Bronchial epithelial cell (primary cell): ENCODE results near the gene C2CD4A. TPM values are rescaled to one million over a fixed set of nuclear protein-coding genes. Genes with fewer than 3 reads are reported as not detected.
A peak's percentile ranks its signal among the peaks of the same experiment; 100 is the strongest.

Source experiments
- DNase-seq: peaks from one replicate; pipeline ENCODE4 v3.0.0-alpha.2; 2010; ENCODE audit warnings: low read depth
- FAIRE-seq: peaks from 2 replicates; lab custom pipeline; 2011; peaks lifted over from hg19 to GRCh38; lab: Jason Lieb, UNC
- H3K27me3 ChIP-seq: 2 replicates; pipeline ENCODE4 v1.5.1; 2011; ENCODE audit warnings: low read length; ENCODE audit not compliant: control insufficient read depth, insufficient read depth
- H3K36me3 ChIP-seq: 2 replicates; pipeline ENCODE4 v1.5.1; 2011; ENCODE audit warnings: low read length; ENCODE audit not compliant: control insufficient read depth, insufficient read depth
- H3K4me3 ChIP-seq: 2 replicates; pipeline ENCODE4 v1.5.1; 2011; ENCODE audit warnings: mild to moderate bottlenecking, low read depth, low read length, control low read depth
- CTCF ChIP-seq: IDR thresholded peaks from 2 replicates; pipeline ENCODE4 v1.5.1; 2011; ENCODE audit warnings: mild to moderate bottlenecking, moderate library complexity, low read length, control low read depth, inconsistent platforms; ENCODE audit not compliant: insufficient read depth, severe bottlenecking
- total RNA-seq: library from RNA; depleted of rRNA; stranded (reverse); fragments of >200 nt; gene quantifications from 2 replicates; pipeline ENCODE4 v1.2.1, GENCODE V29; 2014

C2CD4A gene
- total RNA-seq, 1 donor from 2014 or later: 0.53 TPM

DNA sequence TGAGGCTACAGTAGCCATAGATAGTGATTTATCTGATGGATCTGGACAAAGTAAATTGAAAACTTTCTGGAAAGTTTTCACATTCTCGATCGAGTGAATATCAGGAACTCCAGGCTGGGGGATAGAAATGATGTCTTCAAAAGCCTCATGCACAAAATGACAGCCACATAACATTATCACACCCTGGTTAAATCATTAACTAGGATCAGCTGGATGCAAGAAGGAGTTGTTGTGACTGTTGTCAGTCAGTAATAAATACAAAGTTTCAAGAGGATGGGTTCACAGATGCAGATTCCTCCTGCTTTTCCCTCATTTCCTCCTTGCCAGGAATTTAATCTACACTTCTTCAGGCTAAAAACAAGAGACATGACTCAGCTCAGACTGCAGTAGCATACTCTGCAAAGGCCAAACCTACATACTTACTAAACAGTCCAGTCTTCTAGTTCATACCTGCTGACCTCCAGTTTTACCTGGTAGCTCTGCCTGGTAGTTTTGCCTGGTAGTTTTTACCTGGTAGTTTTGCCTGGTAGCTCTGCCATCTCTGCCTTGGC lies 40.9 kb downstream of the C2CD4A start:
- no peaks in the 10 kb centered on the region for H3K36me3 ChIP-seq
- H3K4me3 ChIP-seq: no peak overlapping the region
- DNase-seq (peak; percentile 54), FAIRE-seq (no peak)
- no peaks in the 10 kb centered on the region for H3K27me3 ChIP-seq
- no peak for TF ChIP-seq CTCF

DNA sequence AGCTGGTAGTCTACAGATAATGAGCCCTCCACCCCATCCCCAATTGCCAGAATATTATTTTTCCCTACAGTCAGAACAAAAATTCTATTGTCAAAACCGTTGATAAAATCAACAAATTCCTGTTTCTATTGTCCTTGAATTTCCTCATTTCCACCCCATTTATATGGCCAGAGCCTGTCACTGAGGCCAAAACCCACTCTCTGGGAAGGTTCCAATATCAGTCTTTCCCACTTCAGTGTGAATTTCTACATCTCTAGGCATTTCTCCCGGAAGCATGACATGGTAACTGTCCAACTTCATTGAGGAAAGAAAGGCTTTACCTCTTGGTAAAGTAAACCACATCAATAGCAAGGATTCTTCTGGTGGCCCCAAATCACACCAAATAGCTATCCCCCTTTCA lies 41.6 kb downstream of the C2CD4A start:
- H3K27me3 ChIP-seq: no peaks in the 10 kb centered on the region
- DNase-seq (no peak), FAIRE-seq (no peak)
- H3K4me3 ChIP-seq: no peak overlapping the region
- TF ChIP-seq CTCF: no peak
- H3K36me3 ChIP-seq: no peaks in the 10 kb centered on the region

DNA sequence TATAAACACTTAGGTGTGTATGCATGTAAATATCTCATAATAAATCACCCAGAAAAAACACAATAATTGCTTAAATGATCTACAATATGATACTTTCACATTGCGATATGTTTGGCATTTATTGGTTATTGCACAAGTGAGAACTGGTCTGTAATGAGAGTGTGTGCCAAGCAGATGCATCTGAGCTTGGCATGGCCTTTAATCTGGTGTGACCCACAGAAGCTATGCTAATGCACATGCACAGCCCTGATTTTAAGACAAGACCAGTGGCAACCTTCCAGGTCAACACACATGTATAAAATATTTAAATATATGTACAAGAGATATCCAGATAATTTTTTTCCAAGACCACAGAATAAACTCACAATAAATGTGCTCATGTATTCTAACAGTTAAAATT lies 42.7 kb downstream of the C2CD4A start:
- DNase-seq (no peak), FAIRE-seq (no peak)
- TF ChIP-seq CTCF: no peak
- no peaks in the 10 kb centered on the region for H3K27me3 ChIP-seq
- H3K4me3 ChIP-seq: no peak overlapping the region
- H3K36me3 ChIP-seq: no peaks in the 10 kb centered on the region

DNA sequence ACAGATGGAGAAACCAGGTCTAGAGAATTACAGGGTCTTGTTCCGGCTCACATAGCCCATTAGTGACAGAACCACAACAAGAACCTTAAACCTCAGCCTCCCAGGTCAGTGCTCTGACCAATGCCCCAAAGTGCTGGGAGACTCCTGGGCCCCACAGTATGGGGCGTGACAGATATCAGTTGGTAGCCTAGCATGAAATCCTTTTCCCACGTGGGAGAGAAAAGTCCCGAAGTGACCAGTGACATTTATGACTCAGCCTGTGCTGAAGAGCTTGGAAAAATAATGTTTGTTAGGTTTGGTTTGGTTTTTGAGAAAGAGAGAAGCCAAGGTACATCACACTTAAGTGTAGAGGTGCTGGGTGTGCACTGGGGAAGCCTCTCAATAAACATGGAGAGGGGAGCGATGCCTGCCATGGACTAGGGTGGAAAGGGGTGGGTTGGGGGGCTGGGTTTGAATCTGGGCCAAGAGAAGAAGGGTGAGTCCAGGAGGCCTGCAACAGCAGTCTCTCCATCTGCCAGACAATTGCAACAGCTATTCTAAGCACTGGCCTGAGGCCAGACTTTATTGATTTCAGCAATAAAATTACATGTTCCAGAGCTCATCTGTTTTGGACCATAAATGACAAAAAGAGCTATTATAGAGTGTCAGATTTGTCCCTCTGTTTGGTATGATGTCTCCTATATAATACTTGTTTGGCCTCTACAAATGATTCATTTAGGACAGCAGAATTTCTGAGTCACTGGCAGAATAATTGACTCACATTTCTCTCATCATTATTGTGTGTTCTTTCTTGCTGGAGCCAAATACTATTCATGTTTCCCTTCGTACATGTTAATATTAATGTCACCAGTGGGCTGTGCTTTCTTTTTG lies 43.4 kb downstream of the C2CD4A start:
- FAIRE-seq (no peak), DNase-seq (peak; percentile 90)
- no peak overlapping the region for H3K4me3 ChIP-seq
- no peaks in the 10 kb centered on the region for H3K36me3 ChIP-seq
- TF ChIP-seq CTCF: no peak
- H3K27me3 ChIP-seq: no peaks in the 10 kb centered on the region

GRCh38 chr15:62112081-62112480 lies 45.3 kb downstream of the C2CD4A start:
- no peak for TF ChIP-seq CTCF
- Histone ChIP-seq H3K36me3 (no peaks in the 10 kb centered on the region), H3K4me3 (no peak overlapping the region), H3K27me3 (no peaks in the 10 kb centered on the region)
- FAIRE-seq: no peak
- peak; percentile 52 for DNase-seq
